GM23338 (cell line): ENCODE measurements around the gene DHRS7B. TPM values are rescaled to one million over a fixed set of nuclear protein-coding genes. Genes with fewer than 3 reads are reported as not detected.

Experiments
- ATAC-seq: fragments of 200-7000 bp; cut with Tn5 transposase; 3 replicates; pipeline ENCODE4 v1.9.1; 2020
- DNase-seq: peaks from one replicate; pipeline ENCODE4 v3.0.0-alpha.2; 2015; ENCODE audit warnings: low spot score
- H2AFZ ChIP-seq: fragments of 200-600 bp; sonication (generic); 2 replicates; pipeline ENCODE4 v1.8.0; 2016; ENCODE audit warnings: antibody characterized with exemption, mild to moderate bottlenecking, moderate library complexity
- H3F3A ChIP-seq: fragments of 200-600 bp; sonication (generic); replicated peaks from 2 replicates; pipeline ENCODE4 v1.8.0; 2017; ENCODE audit warnings: antibody characterized with exemption, mixed run types, low read depth
- H3K27ac ChIP-seq: fragments of 200-600 bp; sonication (generic); 2 replicates; pipeline ENCODE4 v1.6.1; 2016; ENCODE audit warnings: low read depth
- H3K27me3 ChIP-seq: fragments of 200-600 bp; sonication (generic); 2 replicates; pipeline ENCODE4 v1.8.0; 2016; ENCODE audit warnings: mild to moderate bottlenecking, mixed run types, moderate library complexity; ENCODE audit not compliant: insufficient read depth
- H3K36me3 ChIP-seq: fragments of 200-600 bp; sonication (generic); 2 replicates; pipeline ENCODE4 v1.8.0; 2016; ENCODE audit warnings: mild to moderate bottlenecking; ENCODE audit not compliant: insufficient read depth
- H3K4me1 ChIP-seq: fragments of 200-600 bp; sonication (generic); 2 replicates; pipeline ENCODE4 v1.8.0; 2016; ENCODE audit warnings: mild to moderate bottlenecking, moderate library complexity; ENCODE audit not compliant: insufficient read depth
- H3K4me2 ChIP-seq: fragments of 200-600 bp; sonication (generic); 2 replicates; pipeline ENCODE4 v1.7.1; 2017; ENCODE audit warnings: mixed run types
- H3K4me3 ChIP-seq: fragments of 200-600 bp; sonication (generic); 2 replicates; pipeline ENCODE4 v1.6.1; 2016; ENCODE audit warnings: mixed run types
- H3K79me2 ChIP-seq: fragments of 200-600 bp; sonication (generic); replicated peaks from 2 replicates; pipeline ENCODE4 v1.8.0; 2017; ENCODE audit warnings: mild to moderate bottlenecking; ENCODE audit not compliant: insufficient read depth
- H3K9me2 ChIP-seq: fragments of 200-600 bp; sonication (generic); 2 replicates; pipeline ENCODE4 v1.8.0; 2017; ENCODE audit not compliant: insufficient read depth
- H4K20me1 ChIP-seq: fragments of 200-600 bp; sonication (generic); replicated peaks from 2 replicates; pipeline ENCODE4 v1.8.0; 2017; ENCODE audit warnings: mild to moderate bottlenecking; ENCODE audit not compliant: insufficient read depth
- H3K27ac Mint-ChIP-seq: 2 replicates; pipeline ENCODE4 v1.8.0; 2020; ENCODE audit warnings: inconsistent platforms, mild to moderate bottlenecking, moderate library complexity, mixed read lengths
- H3K27me3 Mint-ChIP-seq: 3 replicates; pipeline ENCODE4 v1.8.0; 2022; ENCODE audit warnings: low read depth, mild to moderate bottlenecking, moderate library complexity, mixed read lengths, inconsistent platforms; ENCODE audit not compliant: insufficient read depth, poor library complexity
- H3K36me3 Mint-ChIP-seq: 3 replicates; pipeline ENCODE4 v1.8.0; 2021; ENCODE audit warnings: low read depth, mild to moderate bottlenecking, inconsistent platforms, moderate library complexity, mixed read lengths
- H3K4me1 Mint-ChIP-seq: 3 replicates; pipeline ENCODE4 v1.8.0; 2020; ENCODE audit warnings: mild to moderate bottlenecking, inconsistent platforms, mixed read lengths
- H3K4me3 Mint-ChIP-seq: 3 replicates; pipeline ENCODE4 v1.8.0; 2021; ENCODE audit warnings: moderate library complexity, mild to moderate bottlenecking, inconsistent platforms, mixed read lengths
- H3K9me3 Mint-ChIP-seq: 3 replicates; pipeline ENCODE4 v1.8.0; 2020; ENCODE audit warnings: moderate library complexity, mild to moderate bottlenecking, inconsistent platforms, mixed read lengths
- ETS1 ChIP-seq: IDR thresholded peaks from 2 replicates; pipeline ENCODE4 v1.6.1; 2016; ENCODE audit warnings: antibody characterized with exemption
- NANOG ChIP-seq: IDR thresholded peaks from 2 replicates; pipeline ENCODE4 v1.6.1; 2016; ENCODE audit warnings: antibody characterized with exemption, borderline replicate concordance
- POLR2AphosphoS5 ChIP-seq: IDR thresholded peaks from 2 replicates; pipeline ENCODE4 v1.6.1; 2016; ENCODE audit warnings: antibody characterized with exemption, low read depth
- REST ChIP-seq: IDR thresholded peaks from one replicate; pipeline ENCODE4 v1.6.1; 2018; ENCODE audit warnings: antibody characterized with exemption; ENCODE audit not compliant: unreplicated experiment
- ZNF462 ChIP-seq: fragments of 250-450 bp; sonication (Bioruptor Pico); IDR thresholded peaks from 2 replicates; pipeline ENCODE4 v1.5.0; 2020; ENCODE audit warnings: mild to moderate bottlenecking, moderate library complexity
- polyA plus RNA-seq: library from polyadenylated mRNA; unstranded; fragments of >200 nt; fragmentation: Nextera tagmentation; extraction: Ambion mirVana; gene quantifications from 2 replicates; pipeline ENCODE4 v1.2.1, GENCODE V29; 2016
- total RNA-seq: library from RNA; depleted of rRNA; stranded (reverse); fragments of >200 nt; shearing (Covaris generic); gene quantifications from 2 replicates; pipeline ENCODE4 v1.2.3, GENCODE V29; 2014

The DHRS7B gene
- total and polyA plus RNA-seq, 2 experiments from 2014 or later: 26.6 to 27.9 TPM

GRCh38 chr17:21131137-21131536, 4.4 kb downstream of the DHRS7B start (continued):
- TF ChIP-seq NANOG (no peak), ETS1 (no peak), REST (no peak)

GRCh38 chr17:21132428-21132827, 5.7 kb downstream of the DHRS7B start:
- Histone ChIP-seq H3F3A (no peaks in the 10 kb centered on the region), H3K4me2 (0 out of 2 replicates have a peak overlapping the region, but pooled peaks have one; percentile 19), H3K79me2 (peaks cover 90% of the 10 kb centered on the region), H3K4me1 (peaks cover 28% of the 10 kb centered on the region), H2AFZ (no peak overlapping the region), H4K20me1 (0 out of 2 replicates have a peak, but pooled peaks cover 4% of the 10 kb centered on the region), H3K9me2 (0 out of 2 replicates have a peak, but pooled peaks cover 3% of the 10 kb centered on the region), H3K4me3 (no peak overlapping the region), H3K27ac (no peak overlapping the region), H3K36me3 (peaks cover 21% of the 10 kb centered on the region; the same call in 1 of the 2 replicates), H3K27me3 (no peaks in the 10 kb centered on the region)
- no peaks in the 10 kb centered on the region for H3K27me3 Mint-ChIP-seq
- TF ChIP-seq POLR2AphosphoS5 (no peak), ZNF462 (CRISPR knock-in tag) (no peak)
- peaks cover 46% of the 10 kb centered on the region for H3K36me3 Mint-ChIP-seq
- ATAC-seq: no peak
- H3K27ac Mint-ChIP-seq: no peak overlapping the region
- H3K4me3 Mint-ChIP-seq: no peak overlapping the region
- no peak for DNase-seq
- H3K9me3 Mint-ChIP-seq: peaks cover 51% of the 10 kb centered on the region
- no peaks in the 10 kb centered on the region for H3K4me1 Mint-ChIP-seq
